Activated T-helper 2 cell treated with anti-CD3 and anti-CD28 coated beads, Interferon-gamma antibody, Interleukin-2, Interleukin-4, amounts not matched to agents 10 μg/mL and 5 μg/mL and 100 μg/mL, durations not matched to agents 14 hours and 24 hours and 36 hours (primary cell): ENCODE results near the gene VWA8. TPM values are rescaled to one million over a fixed set of nuclear protein-coding genes. Genes with fewer than 3 reads are reported as not detected.
"Not testable (repeated sequence)": the region's sequence is repeated elsewhere in the genome, so short reads cannot be mapped to it uniquely, and the experiment has no call there.

Experiments used
- DNase-seq: peaks from one replicate; pipeline ENCODE4 v3.0.0; 2021; ENCODE audit warnings: low spot score
- H3K27ac Mint-ChIP-seq: one replicate; pipeline ENCODE4 v1.8.0; 2021; ENCODE audit warnings: mixed read lengths
- H3K27me3 Mint-ChIP-seq: one replicate; pipeline ENCODE4 v1.8.0; 2021; ENCODE audit warnings: low read depth, mixed read lengths
- H3K36me3 Mint-ChIP-seq: one replicate; pipeline ENCODE4 v1.8.0; 2021; ENCODE audit warnings: low read depth, mixed read lengths
- H3K4me1 Mint-ChIP-seq: one replicate; pipeline ENCODE4 v1.8.0; 2021; ENCODE audit warnings: low read depth, mixed read lengths
- H3K4me3 Mint-ChIP-seq: one replicate; pipeline ENCODE4 v1.8.0; 2021; ENCODE audit warnings: low read depth, mild to moderate bottlenecking, moderate library complexity, mixed read lengths
- H3K9me3 Mint-ChIP-seq: one replicate; pipeline ENCODE4 v1.8.0; 2021; ENCODE audit warnings: mixed read lengths
- intact Hi-C: fragments of 100-400 bp; cut with micrococcal nuclease; formaldehyde crosslinking; loops from one replicate; pipeline ENCODE4 v1.15.1; 2023
- total RNA-seq: library from RNA; stranded (reverse); gene quantifications from 2 replicates; pipeline ENCODE4 v1.2.3, GENCODE V29; 2022

The VWA8 gene
- total RNA-seq, 1 donor from 2014 or later = 21.7 TPM

GRCh38 chr13:41649659-41650058 lies 311.2 kb downstream of the VWA8 start:
- intact Hi-C loops = loop anchor here (5.0 to 10.0 kb wide), 2 partner anchors 235 to 297 kb away; no protein-coding TSS in a partner anchor
- no peaks in the 10 kb centered on the region for H3K27me3 Mint-ChIP-seq
- no peaks in the 10 kb centered on the region for H3K36me3 Mint-ChIP-seq
- H3K9me3 Mint-ChIP-seq = no peaks in the 10 kb centered on the region
- H3K27ac Mint-ChIP-seq = no peak overlapping the region
- H3K4me3 Mint-ChIP-seq = no peak overlapping the region
- H3K4me1 Mint-ChIP-seq = peaks cover 6% of the 10 kb centered on the region
- no peak for DNase-seq

GRCh38 chr13:41648314-41648935 lies 312.5 kb downstream of the VWA8 start:
- DNase-seq = no peak
- Mint-ChIP-seq H3K36me3 (no peaks in the 10 kb centered on the region), H3K4me1 (peaks cover 3% of the 10 kb centered on the region), H3K27me3 (no peaks in the 10 kb centered on the region), H3K27ac (no peak overlapping the region), H3K9me3 (no peaks in the 10 kb centered on the region), H3K4me3 (no peak overlapping the region)
- intact Hi-C loops = no loop called here

- DNase-seq, intact Hi-C loops, H3K27ac Mint-ChIP-seq, H3K36me3 Mint-ChIP-seq, H3K4me3 Mint-ChIP-seq, H3K4me1 Mint-ChIP-seq, H3K27me3 Mint-ChIP-seq, H3K9me3 Mint-ChIP-seq: not testable (repeated sequence)
These were observed 313.1 kb downstream of the VWA8 start for GRCh38 chr13:41647699-41648313.

GRCh38 chr13:41645331-41645730 lies 315.6 kb downstream of the VWA8 start:
- Mint-ChIP-seq H3K27ac (no peak overlapping the region), H3K9me3 (no peaks in the 10 kb centered on the region), H3K36me3 (no peaks in the 10 kb centered on the region), H3K4me1 (no peaks in the 10 kb centered on the region), H3K27me3 (no peaks in the 10 kb centered on the region), H3K4me3 (no peak overlapping the region)
- DNase-seq = no peak
- intact Hi-C loops = no loop called here

- H3K27ac Mint-ChIP-seq = no peak overlapping the region
- intact Hi-C loops = no loop called here
- no peak for DNase-seq
- H3K27me3 Mint-ChIP-seq = no peaks in the 10 kb centered on the region
- no peaks in the 10 kb centered on the region for H3K9me3 Mint-ChIP-seq
- H3K4me1 Mint-ChIP-seq = peaks cover 6% of the 10 kb centered on the region
- H3K36me3 Mint-ChIP-seq = no peaks in the 10 kb centered on the region
- H3K4me3 Mint-ChIP-seq = no peak overlapping the region
These were observed 316.2 kb downstream of the VWA8 start for GRCh38 chr13:41644742-41645141.

GRCh38 chr13:41643507-41643906 lies 317.4 kb downstream of the VWA8 start:
- no peak overlapping the region for H3K27ac Mint-ChIP-seq
- intact Hi-C loops = no loop called here

GRCh38 chr13:41641961-41642360 lies 318.9 kb downstream of the VWA8 start:
- intact Hi-C loops = no loop called here
- DNase-seq = no peak
- Mint-ChIP-seq H3K4me3 (no peak overlapping the region), H3K27ac (no peak overlapping the region), H3K9me3 (no peaks in the 10 kb centered on the region), H3K4me1 (peaks cover 8% of the 10 kb centered on the region), H3K36me3 (no peaks in the 10 kb centered on the region), H3K27me3 (no peaks in the 10 kb centered on the region)

More at GRCh38 chr13:41643507-41643906, 317.4 kb downstream of the VWA8 start:
- Mint-ChIP-seq H3K27me3 (no peaks in the 10 kb centered on the region), H3K9me3 (no peaks in the 10 kb centered on the region), H3K36me3 (no peaks in the 10 kb centered on the region), H3K4me1 (peaks cover 8% of the 10 kb centered on the region), H3K4me3 (no peak overlapping the region)
- DNase-seq = no peak

GRCh38 chr13:41641429-41641828 lies 319.5 kb downstream of the VWA8 start:
- H3K4me3 Mint-ChIP-seq = no peak overlapping the region
- DNase-seq = no peak
- H3K27me3 Mint-ChIP-seq = no peaks in the 10 kb centered on the region
- intact Hi-C loops = no loop called here
- no peak overlapping the region for H3K27ac Mint-ChIP-seq
- peaks cover 8% of the 10 kb centered on the region for H3K4me1 Mint-ChIP-seq
- no peaks in the 10 kb centered on the region for H3K9me3 Mint-ChIP-seq
- no peaks in the 10 kb centered on the region for H3K36me3 Mint-ChIP-seq

- H3K27me3 Mint-ChIP-seq = no peaks in the 10 kb centered on the region
- no peak overlapping the region for H3K27ac Mint-ChIP-seq
- no peaks in the 10 kb centered on the region for H3K9me3 Mint-ChIP-seq
- no peaks in the 10 kb centered on the region for H3K36me3 Mint-ChIP-seq
- H3K4me3 Mint-ChIP-seq = no peak overlapping the region
- intact Hi-C loops = no loop called here
- peaks cover 8% of the 10 kb centered on the region for H3K4me1 Mint-ChIP-seq
- DNase-seq = no peak
These were observed 320.7 kb downstream of the VWA8 start for GRCh38 chr13:41639955-41640780.

GRCh38 chr13:41639237-41639904 lies 321.5 kb downstream of the VWA8 start:
- peaks cover 8% of the 10 kb centered on the region for H3K4me1 Mint-ChIP-seq
- H3K27ac Mint-ChIP-seq = no peak overlapping the region
- no peak for DNase-seq
- intact Hi-C loops = no loop called here
- H3K4me3 Mint-ChIP-seq = no peak overlapping the region
- H3K36me3 Mint-ChIP-seq = no peaks in the 10 kb centered on the region
- H3K9me3 Mint-ChIP-seq = no peaks in the 10 kb centered on the region
- no peaks in the 10 kb centered on the region for H3K27me3 Mint-ChIP-seq

GRCh38 chr13:41637586-41637985 lies 323.3 kb downstream of the VWA8 start:
- H3K4me1 Mint-ChIP-seq = peaks cover 8% of the 10 kb centered on the region
- H3K27ac Mint-ChIP-seq = no peak overlapping the region
- intact Hi-C loops = no loop called here
- no peaks in the 10 kb centered on the region for H3K27me3 Mint-ChIP-seq
- H3K36me3 Mint-ChIP-seq = no peaks in the 10 kb centered on the region
- H3K4me3 Mint-ChIP-seq = no peak overlapping the region
- H3K9me3 Mint-ChIP-seq = no peaks in the 10 kb centered on the region
- no peak for DNase-seq

- H3K4me1 Mint-ChIP-seq, DNase-seq, intact Hi-C loops, H3K9me3 Mint-ChIP-seq, H3K27me3 Mint-ChIP-seq, H3K4me3 Mint-ChIP-seq, H3K36me3 Mint-ChIP-seq, H3K27ac Mint-ChIP-seq: not testable (repeated sequence)
These were observed 323.9 kb downstream of the VWA8 start for GRCh38 chr13:41637032-41637431.

- H3K9me3 Mint-ChIP-seq, H3K27ac Mint-ChIP-seq, H3K4me3 Mint-ChIP-seq, H3K27me3 Mint-ChIP-seq, H3K36me3 Mint-ChIP-seq, intact Hi-C loops, DNase-seq, H3K4me1 Mint-ChIP-seq: not testable (repeated sequence)
These were observed 324.3 kb downstream of the VWA8 start for GRCh38 chr13:41636590-41636989.
